ENCODE data around the gene COG2.
"Not testable (repeated sequence)": the region's sequence is repeated elsewhere in the genome, so short reads cannot be mapped to it uniquely, and the experiment has no call there.

The COG2 gene

GRCh38 chr1:230715510-230715909 lies 73.2 kb downstream of the COG2 start:
- DNase-seq (ENCODE audit: low read depth, low spot score) = no peak

DNA sequence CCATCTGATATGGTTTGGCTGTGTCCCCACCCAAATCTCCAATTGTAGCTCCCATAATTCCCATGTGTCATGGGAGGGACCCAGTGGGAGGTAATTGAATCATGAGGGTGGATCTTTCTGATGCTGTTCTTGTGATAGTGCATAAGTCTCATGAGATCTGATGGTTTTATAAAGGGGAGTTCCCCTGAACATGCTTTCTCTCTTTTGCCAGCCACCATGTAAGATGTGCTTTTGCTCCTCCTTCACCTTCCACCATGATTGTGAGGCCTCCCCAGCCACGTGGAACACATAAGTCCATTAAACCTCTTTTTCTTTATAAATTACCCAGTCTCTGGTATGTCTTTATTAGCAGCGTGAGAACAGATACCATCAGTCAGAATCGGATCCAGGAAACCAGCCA lies 74.2 kb downstream of the COG2 start:
- DNase-seq (ENCODE audit: low read depth, low spot score) = not testable (repeated sequence)

- no peak for DNase-seq (ENCODE audit: low read depth, low spot score)
Measured at GRCh38 chr1:230717251-230717650, 75.0 kb downstream of the COG2 start.

DNA sequence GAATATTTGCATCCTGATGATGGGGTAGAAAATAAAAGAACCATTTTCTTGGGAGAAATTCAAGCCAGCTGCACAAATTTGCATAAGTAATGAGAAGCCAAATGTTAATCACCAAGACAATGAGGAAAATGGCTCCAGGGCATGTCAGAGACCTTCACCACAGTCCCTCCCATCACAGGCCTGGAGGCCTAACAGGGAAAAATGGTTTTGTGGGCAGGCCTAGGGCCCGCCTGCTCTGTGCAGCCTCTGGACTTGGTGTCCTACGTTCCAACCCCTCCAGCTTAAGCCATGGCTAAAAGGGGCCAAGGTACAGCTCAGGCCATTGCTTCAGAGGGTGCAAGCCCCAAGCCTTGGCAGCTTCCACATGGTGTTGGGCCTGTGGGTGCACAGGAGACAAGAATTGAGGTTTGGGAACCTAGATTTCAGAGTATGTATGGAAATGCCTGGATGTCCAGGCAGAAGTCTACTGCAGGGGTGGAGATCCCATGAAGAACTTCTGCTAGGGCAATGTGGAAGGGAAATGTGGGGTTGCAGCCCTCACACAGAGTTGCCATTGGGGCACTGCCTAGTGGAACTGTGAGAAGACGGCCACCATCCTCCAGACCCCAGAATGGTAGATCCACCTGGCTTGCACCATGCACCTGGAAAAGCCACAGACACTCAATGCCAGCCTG lies 79.7 kb downstream of the COG2 start:
- DNase-seq (ENCODE audit: low read depth, low spot score) = not testable (repeated sequence)

DNA sequence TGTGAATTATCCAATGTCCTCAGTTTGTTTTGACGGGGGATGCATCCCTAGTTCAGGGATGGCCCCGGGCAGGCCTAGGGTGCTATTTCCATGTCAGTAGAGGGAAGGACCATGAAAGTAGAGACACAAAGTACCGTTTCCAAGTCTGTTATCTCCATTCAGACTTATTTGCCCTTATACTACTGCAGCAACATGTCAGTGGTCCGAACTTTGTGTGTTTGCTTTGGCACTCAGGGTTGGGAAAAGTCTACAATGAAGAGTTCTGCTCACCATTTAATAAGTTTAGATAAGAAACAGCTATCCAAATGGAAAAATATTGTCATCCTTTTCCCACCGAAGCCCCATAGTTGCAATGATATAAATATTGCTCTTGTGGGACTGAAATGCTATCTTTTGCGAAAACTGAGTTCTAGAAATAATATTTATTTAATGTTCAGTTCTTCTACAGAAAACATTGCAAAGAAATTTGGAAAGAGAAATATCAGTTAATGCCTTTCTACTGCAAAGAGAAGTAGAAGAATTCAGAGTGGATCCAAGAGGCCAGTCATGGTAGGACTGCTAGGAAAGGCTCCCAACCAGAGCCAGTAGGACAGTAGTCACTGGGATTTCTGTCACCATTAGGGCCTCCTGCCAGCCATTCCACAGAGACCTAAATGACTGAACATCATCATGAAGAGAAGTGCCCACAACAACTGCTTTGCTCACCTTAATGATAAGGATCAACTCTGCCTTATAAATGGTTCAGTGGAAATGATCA lies 83.2 kb downstream of the COG2 start:
- no peak for DNase-seq (ENCODE audit: low read depth, low spot score)

DNA sequence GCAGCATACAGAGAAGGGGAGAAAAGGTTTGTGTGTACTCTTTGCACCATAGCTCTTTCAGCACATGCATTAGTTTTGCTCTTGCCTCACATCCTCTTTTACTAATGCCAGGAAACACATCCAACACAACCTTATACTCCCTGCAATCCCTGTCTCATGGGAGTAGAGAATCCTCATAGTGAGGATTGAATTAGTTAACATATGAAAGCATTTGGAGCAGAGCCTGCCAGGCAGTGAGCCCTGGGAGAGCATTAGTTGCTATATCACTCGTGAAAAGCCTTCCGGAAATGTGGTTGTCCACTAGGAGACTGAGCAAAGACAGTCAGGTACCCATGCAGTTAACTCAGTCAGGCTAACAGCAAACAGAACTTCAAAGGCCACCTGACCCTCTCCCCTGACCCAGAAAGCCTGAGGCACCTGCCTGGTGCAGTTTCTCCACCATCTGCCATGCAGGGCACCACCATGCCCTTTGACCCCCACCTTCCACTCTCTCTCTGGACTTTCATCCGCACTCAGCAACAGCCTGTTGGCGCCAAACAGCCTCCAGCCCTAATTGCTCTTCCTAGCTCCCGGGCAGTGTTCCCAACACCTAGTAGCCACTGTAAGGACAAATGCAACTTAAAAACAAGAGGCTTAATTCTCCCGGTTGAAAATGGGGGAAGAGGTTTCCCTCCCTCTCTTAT lies 86.6 kb downstream of the COG2 start:
- no peak for DNase-seq (ENCODE audit: low read depth, low spot score)

- no peak for DNase-seq (ENCODE audit: low read depth, low spot score)
Measured at GRCh38 chr1:230730977-230731376, 88.7 kb downstream of the COG2 start.

DNA sequence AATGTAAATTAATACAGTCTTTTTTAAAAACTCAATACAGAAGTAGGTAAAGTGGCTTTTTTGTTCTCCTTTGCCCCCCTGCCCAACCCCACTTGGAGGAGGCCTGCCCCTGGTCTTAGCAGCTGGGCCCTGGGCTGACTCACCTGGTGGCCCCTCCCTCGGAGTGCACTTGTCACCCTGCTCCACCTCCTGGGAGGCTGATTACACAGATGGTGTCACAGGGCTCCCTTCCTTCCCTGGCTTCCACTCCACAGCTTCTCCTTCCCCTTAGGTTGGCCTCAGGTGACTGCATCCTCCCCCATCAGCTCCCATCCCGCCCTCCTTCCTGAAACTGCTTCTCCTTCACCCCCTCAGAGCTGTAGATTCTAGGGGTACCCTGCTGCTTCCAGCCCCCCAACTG lies 93.2 kb downstream of the COG2 start:
- no peak for DNase-seq (ENCODE audit: low read depth, low spot score)

- no peak for DNase-seq (ENCODE audit: low read depth, low spot score)
Measured at GRCh38 chr1:230737622-230738262, 95.5 kb downstream of the COG2 start.

DNA sequence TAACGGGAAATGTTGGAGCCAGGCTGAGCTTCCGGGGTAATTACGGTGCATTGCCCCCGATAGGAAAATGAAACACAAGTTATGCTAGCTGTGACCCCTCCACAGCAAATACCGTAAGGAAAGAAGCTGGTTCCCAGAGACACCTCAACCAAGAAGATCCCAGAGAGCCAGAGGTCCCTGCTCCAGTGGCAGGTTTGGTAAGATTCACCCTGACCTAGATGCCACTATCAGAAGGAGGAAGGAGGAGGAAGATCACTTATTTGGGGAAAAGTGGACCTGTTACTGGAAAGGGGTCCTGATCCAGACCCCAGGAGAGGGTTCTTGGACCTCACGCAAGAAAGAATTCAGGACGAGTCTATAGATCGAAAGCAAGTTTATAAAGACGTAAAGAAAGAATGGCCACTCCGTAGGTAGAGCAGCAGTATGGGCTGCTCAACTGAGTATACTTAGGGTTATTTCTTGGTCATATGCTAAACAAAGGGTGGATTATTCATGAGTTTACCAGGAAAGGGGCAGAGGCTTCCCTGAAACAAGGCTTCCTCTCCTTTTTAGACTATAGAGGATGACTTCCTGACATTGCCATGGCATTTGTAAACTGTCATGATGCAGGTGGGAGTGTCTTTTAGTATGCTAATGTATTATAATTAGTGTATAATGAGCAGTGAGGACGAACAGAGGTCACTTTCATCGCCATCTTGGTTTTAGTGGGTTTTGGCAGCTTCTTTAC lies 97.4 kb downstream of the COG2 start:
- no peak for DNase-seq (ENCODE audit: low read depth, low spot score)
